Adipose tissue (tissue), 3 donors: Measurements from ENCODE around the gene FAM13A. TPM values are rescaled to one million over a fixed set of nuclear protein-coding genes. Genes with fewer than 3 reads are reported as not detected.

Source experiments
- H3K27ac ChIP-seq: one replicate; pipeline ENCODE4 v1.5.1; 2013; ENCODE audit warnings: low read depth, low read length
- WGBS, 3 donors: extraction: QIAGEN DNeasy Blood & Tissue Kit; methylation state at CpG; one replicate each; pipeline ENCODE4 v1.1.7; 2013; 5-methylcytosine and 5-hydroxymethylcytosine counted together
- polyA plus RNA-seq, 3 donors: library from polyadenylated mRNA; stranded (reverse); fragments of 200-250 nt; gene quantifications; one replicate each; pipeline ENCODE4 v1.2.3, GENCODE V29; 2013
- donor health status: healthy with polysubstance abuse.
- donor health status: Bipolar disorder and iron deficiency.
- donor health status: healthy.

FAM13A gene
- polyA plus RNA-seq, 3 donors: 12.4 to 26.9 (median 12.9) TPM

GRCh38 chr4:88697588-88698329 is 359.2 kb downstream of the FAM13A start, which contains the start of gene NAP1L5:
NAP1L5 (minus strand) TSS chr4:88697829; CDS start chr4:88697754, 75 bp downstream.
- WGBS, 3 donors: 43 to 56% (median 53%) methylated on average over 39 to 40 of the region's 40 CpGs
- no peak within 1 kb of the TSS for H3K27ac ChIP-seq

DNA sequence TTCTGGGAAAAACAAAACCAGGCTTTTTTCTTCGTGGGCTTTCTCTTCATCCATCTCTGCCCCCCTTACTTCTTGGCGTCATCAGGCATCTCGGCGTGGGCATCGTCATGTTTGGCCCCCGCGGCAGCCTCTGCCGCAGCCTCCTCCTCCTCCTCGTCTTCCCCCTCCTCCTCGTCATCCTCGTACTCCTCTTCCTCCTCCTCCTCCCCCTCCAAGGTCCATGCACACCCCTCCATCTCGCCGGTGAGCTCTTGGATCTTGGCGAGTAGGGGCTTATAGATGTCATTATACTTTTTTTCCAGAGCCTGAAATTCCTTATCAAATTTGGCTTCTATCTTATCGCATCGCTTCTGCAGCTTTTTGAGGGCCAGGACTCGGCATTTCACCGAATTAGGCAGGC is 359.8 kb downstream of the FAM13A start:
- 49 to 55% (median 53%) methylated on average over 18 of the region's 18 CpGs for whole genome bisulfite sequencing, 3 donors
- no peak overlapping the region for H3K27ac ChIP-seq

GRCh38 chr4:88696630-88697029 is 360.4 kb downstream of the FAM13A start:
- no peak overlapping the region for H3K27ac ChIP-seq
- 71 to 73% (median 71%) methylated on average over 7 of the region's 7 CpGs for WGBS, 3 donors

GRCh38 chr4:88693792-88694191 is 363.2 kb downstream of the FAM13A start:
- H3K27ac ChIP-seq: no peak overlapping the region

GRCh38 chr4:88690355-88690754 is 366.6 kb downstream of the FAM13A start:
- 71 to 96% (median 77%) methylated on average over 3 of the region's 3 CpGs for WGBS, 3 donors
- no peak overlapping the region for H3K27ac ChIP-seq

More at GRCh38 chr4:88693792-88694191, 363.2 kb downstream of the FAM13A start:
- WGBS, 3 donors: 65 to 78% (median 76%) methylated on average over 3 of the region's 3 CpGs

- 95 to 98% (median 95%) methylated on average over 5 of the region's 5 CpGs for WGBS, 3 donors
These were observed 375.8 kb downstream of the FAM13A start for GRCh38 chr4:88681209-88681608.

More at GRCh38 chr4:88681209-88681608, 375.8 kb downstream of the FAM13A start:
- no peak overlapping the region for H3K27ac ChIP-seq

Other genes with a start within 250 kb of the FAM13A start
- gene TIGD2, start 54.3 kb upstream of the FAM13A start, polyA plus RNA-seq: 1 to 10 TPM; 1.5 to 2.3 (median 2.0) TPM